Epithelial cell of prostate (primary cell): Measurements from ENCODE around the gene SAMD10.
A peak's percentile ranks its signal among the peaks of the same experiment; 100 is the strongest.
"Not testable (repeated sequence)": the region's sequence is repeated elsewhere in the genome, so short reads cannot be mapped to it uniquely, and the experiment has no call there.

Source experiments
- DNase-seq: peaks from one replicate; pipeline ENCODE4 v3.0.0-alpha.2; 2011; ENCODE audit warnings: low read depth, low spot score
- H3K27ac ChIP-seq: fragments of 450-650 bp; 2 replicates; pipeline ENCODE4 v1.5.1; 2017; ENCODE audit warnings: mild to moderate bottlenecking

Gene SAMD10

GRCh38 chr20:63979557-63980316 is at the start of gene SAMD10:
TSS of gene SAMD10 (minus strand) at chr20:63979642. CDS start at chr20:63979467, 175 bp downstream.
- no peak for DNase-seq
- H3K27ac ChIP-seq, result peak within 1 kb of the TSS; percentile 96

GRCh38 chr20:64027981-64028685 is 48.7 kb upstream of the SAMD10 start:
- DNase-seq, result no peak
- no peak overlapping the region for H3K27ac ChIP-seq

GRCh38 chr20:64025826-64026412 is 46.5 kb upstream of the SAMD10 start:
- no peak for DNase-seq
- H3K27ac ChIP-seq, result no peak overlapping the region

- H3K27ac ChIP-seq, result no peak overlapping the region
- DNase-seq, result no peak
Observed at GRCh38 chr20:64025101-64025825, 45.8 kb upstream of the SAMD10 start.

GRCh38 chr20:64024141-64024990 is 44.9 kb upstream of the SAMD10 start:
- no peak overlapping the region for H3K27ac ChIP-seq
- DNase-seq, result no peak

- no peak overlapping the region for H3K27ac ChIP-seq
Observed at GRCh38 chr20:64023361-64024140, 44.1 kb upstream of the SAMD10 start.

GRCh38 chr20:64022671-64023360 is 43.4 kb upstream of the SAMD10 start:
- no peak overlapping the region for H3K27ac ChIP-seq
- no peak for DNase-seq

More at GRCh38 chr20:64023361-64024140, 44.1 kb upstream of the SAMD10 start:
- no peak for DNase-seq

- no peak for DNase-seq
- H3K27ac ChIP-seq, result no peak overlapping the region
Observed at GRCh38 chr20:64021124-64021975, 41.9 kb upstream of the SAMD10 start.

- no peak for DNase-seq
- H3K27ac ChIP-seq, result no peak overlapping the region
Observed at GRCh38 chr20:64015635-64016034, 36.2 kb upstream of the SAMD10 start.

GRCh38 chr20:64012385-64013154 is 33.1 kb upstream of the SAMD10 start:
- DNase-seq, H3K27ac ChIP-seq: not testable (repeated sequence)

GRCh38 chr20:64011366-64011779 is 31.9 kb upstream of the SAMD10 start:
- no peak for DNase-seq
- H3K27ac ChIP-seq, result no peak overlapping the region

- no peak overlapping the region for H3K27ac ChIP-seq
- DNase-seq, result no peak
Observed at GRCh38 chr20:64010711-64011237, 31.3 kb upstream of the SAMD10 start.

GRCh38 chr20:64009811-64010387 is 30.5 kb upstream of the SAMD10 start:
- DNase-seq, result no peak
- H3K27ac ChIP-seq, result no peak overlapping the region

GRCh38 chr20:64006902-64007301 is 27.5 kb upstream of the SAMD10 start:
- H3K27ac ChIP-seq, result no peak overlapping the region
- no peak for DNase-seq

- H3K27ac ChIP-seq, result no peak overlapping the region
- no peak for DNase-seq
Observed at GRCh38 chr20:64006490-64006889, 27.0 kb upstream of the SAMD10 start.

- no peak for DNase-seq
- no peak overlapping the region for H3K27ac ChIP-seq
Observed at GRCh38 chr20:64005394-64005793, 26.0 kb upstream of the SAMD10 start.
